GM10266 (cell line): ENCODE measurements around the gene LSM4.
A peak's percentile ranks its signal among the peaks of the same experiment; 100 is the strongest.

Experiments used
- DNase-seq: peaks from one replicate; pipeline ENCODE4 v3.0.0; 2012; ENCODE audit errors: extremely low spot score
- CTCF ChIP-seq: IDR thresholded peaks from 2 replicates; pipeline ENCODE4 v1.5.1; 2012; ENCODE audit warnings: mild to moderate bottlenecking, low read depth; ENCODE audit not compliant: control insufficient read depth, insufficient read depth; ENCODE audit errors: missing control alignments

Gene LSM4

GRCh38 chr19:18348171-18348570, 25.3 kb upstream of the LSM4 start:
- DNase-seq = no peak
- TF ChIP-seq CTCF = no peak

- TF ChIP-seq CTCF = no peak
- no peak for DNase-seq
Observed at GRCh38 chr19:18346091-18346490, 23.2 kb upstream of the LSM4 start.

- TF ChIP-seq CTCF = no peak
- DNase-seq = no peak
Observed at GRCh38 chr19:18345296-18345695, 22.4 kb upstream of the LSM4 start.

- no peak for TF ChIP-seq CTCF
- no peak for DNase-seq
Observed at GRCh38 chr19:18344582-18344950, 21.7 kb upstream of the LSM4 start.

GRCh38 chr19:18342090-18342632, 19.3 kb upstream of the LSM4 start:
- no peak for DNase-seq
- no peak for TF ChIP-seq CTCF

- DNase-seq = peak; percentile 86
Observed at GRCh38 chr19:18340990-18341868, 18.4 kb upstream of the LSM4 start.

More at GRCh38 chr19:18340990-18341868, 18.4 kb upstream of the LSM4 start:
- TF ChIP-seq CTCF = no peak
